MCF 10A (cell line): Measurements from ENCODE around the gene SSH2. TPM values are rescaled to one million over a fixed set of nuclear protein-coding genes. Genes with fewer than 3 reads are reported as not detected.

ENCODE experiments used
- BruUV-seq: library from RNA; stranded (reverse); fragments of 400-500 nt; replicated peaks from 2 replicates; lab custom pipeline; 2021; lab: Mats Ljungman, UMichigan
- CTCF ChIA-PET: fragments of 300-600 bp; sonication (Branson Sonifier 250); formaldehyde crosslinking; extraction: SDS; loops from one replicate; lab custom pipeline; 2021; ENCODE audit warnings: antibody characterized with exemption, inconsistent platforms; lab: Yijun Ruan, JAX
- POLR2A ChIA-PET: fragments of 300-600, 350-650 bp; sonication (Branson Sonifier 250); formaldehyde crosslinking; extraction: SDS; loops from one replicate; lab custom pipeline; 2020; ENCODE audit warnings: antibody characterized with exemption, inconsistent platforms; lab: Yijun Ruan, JAX
- DNase-seq: peaks from one replicate; pipeline ENCODE4 v3.0.0-alpha.2; 2018; ENCODE audit not compliant: unreplicated experiment
- H3K27ac Mint-ChIP-seq: one replicate; pipeline ENCODE4 v1.8.0; 2022; ENCODE audit warnings: mild to moderate bottlenecking, low read depth, mixed read lengths; ENCODE audit not compliant: unreplicated experiment
- H3K27me3 Mint-ChIP-seq: one replicate; pipeline ENCODE4 v1.8.0; 2022; ENCODE audit warnings: mixed read lengths; ENCODE audit not compliant: insufficient read depth, unreplicated experiment
- H3K36me3 Mint-ChIP-seq: one replicate; pipeline ENCODE4 v1.8.0; 2022; ENCODE audit warnings: mild to moderate bottlenecking, moderate library complexity, mixed read lengths; ENCODE audit not compliant: insufficient read depth, unreplicated experiment
- H3K4me1 Mint-ChIP-seq: one replicate; pipeline ENCODE4 v1.8.0; 2022; ENCODE audit warnings: mixed read lengths; ENCODE audit not compliant: insufficient read depth, unreplicated experiment
- H3K4me3 Mint-ChIP-seq: one replicate; pipeline ENCODE4 v1.8.0; 2022; ENCODE audit warnings: mild to moderate bottlenecking, moderate library complexity, mixed read lengths; ENCODE audit not compliant: unreplicated experiment
- H3K9me3 Mint-ChIP-seq: one replicate; pipeline ENCODE4 v1.8.0; 2022; ENCODE audit warnings: mixed read lengths; ENCODE audit not compliant: unreplicated experiment
- intact Hi-C: fragments of 100-400 bp; cut with micrococcal nuclease; formaldehyde crosslinking; loops from 2 replicates; pipeline ENCODE4 v1.14.1; 2022
- total RNA-seq: library from RNA; stranded (reverse); gene quantifications from 2 replicates; pipeline ENCODE4 v1.2.3, GENCODE V29; 2022
- TF ChIP-seq, protein P1 (sequence below): fragments of 200-600 bp; IDR thresholded peaks from one replicate; pipeline ENCODE4 v1.8.0; 2022; ENCODE audit warnings: antibody characterized with exemption, mild to moderate bottlenecking; ENCODE audit not compliant: unreplicated experiment

SSH2 gene
- total RNA-seq, 1 experiment from 2014 or later = 21.9 TPM

DNA sequence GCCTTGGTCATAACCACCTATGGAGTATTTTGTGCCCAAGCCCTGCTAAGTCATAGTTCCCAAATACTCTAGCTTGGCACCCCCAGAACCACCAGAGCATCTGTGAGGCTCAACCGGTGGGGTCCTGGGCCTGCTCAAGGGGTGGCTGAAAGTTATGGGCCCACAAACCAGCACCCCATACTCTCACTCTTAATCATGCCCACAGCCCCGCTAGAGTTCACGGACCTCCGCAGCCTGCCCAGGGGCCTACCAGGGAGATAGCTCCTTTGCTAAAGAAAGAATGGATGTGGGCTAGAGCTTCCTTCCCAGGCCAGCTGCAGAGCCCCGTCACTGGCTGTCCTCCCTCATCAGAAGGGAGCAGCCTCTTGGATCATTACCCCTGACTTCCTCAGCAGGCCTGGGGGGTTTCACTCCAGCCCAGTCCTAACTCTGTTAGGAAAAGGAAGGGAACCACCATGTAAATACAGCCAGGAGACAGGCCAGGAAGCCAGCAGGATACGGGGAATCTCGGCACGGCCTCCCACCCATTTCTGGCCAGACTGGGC lies 341.9 kb downstream of the SSH2 start:
- no TSS peak for BruUV-seq
- CTCF ChIA-PET = interaction anchor here (0.6 to 1.3 kb wide), 9 partner anchors 9 to 861 kb away, joined by 3 to 5 read pairs (median 3); no protein-coding TSS in a partner anchor
- H3K27me3 Mint-ChIP-seq = no peaks in the 10 kb centered on the region
- intact Hi-C loops = no loop called here
- H3K27ac Mint-ChIP-seq = peak overlapping the region; percentile 82
- peak overlapping the region; percentile 83 for H3K4me3 Mint-ChIP-seq
- H3K9me3 Mint-ChIP-seq = no peaks in the 10 kb centered on the region
- DNase-seq = no peak
- H3K36me3 Mint-ChIP-seq = peaks cover 17% of the 10 kb centered on the region
- TF ChIP-seq, protein P1, sequence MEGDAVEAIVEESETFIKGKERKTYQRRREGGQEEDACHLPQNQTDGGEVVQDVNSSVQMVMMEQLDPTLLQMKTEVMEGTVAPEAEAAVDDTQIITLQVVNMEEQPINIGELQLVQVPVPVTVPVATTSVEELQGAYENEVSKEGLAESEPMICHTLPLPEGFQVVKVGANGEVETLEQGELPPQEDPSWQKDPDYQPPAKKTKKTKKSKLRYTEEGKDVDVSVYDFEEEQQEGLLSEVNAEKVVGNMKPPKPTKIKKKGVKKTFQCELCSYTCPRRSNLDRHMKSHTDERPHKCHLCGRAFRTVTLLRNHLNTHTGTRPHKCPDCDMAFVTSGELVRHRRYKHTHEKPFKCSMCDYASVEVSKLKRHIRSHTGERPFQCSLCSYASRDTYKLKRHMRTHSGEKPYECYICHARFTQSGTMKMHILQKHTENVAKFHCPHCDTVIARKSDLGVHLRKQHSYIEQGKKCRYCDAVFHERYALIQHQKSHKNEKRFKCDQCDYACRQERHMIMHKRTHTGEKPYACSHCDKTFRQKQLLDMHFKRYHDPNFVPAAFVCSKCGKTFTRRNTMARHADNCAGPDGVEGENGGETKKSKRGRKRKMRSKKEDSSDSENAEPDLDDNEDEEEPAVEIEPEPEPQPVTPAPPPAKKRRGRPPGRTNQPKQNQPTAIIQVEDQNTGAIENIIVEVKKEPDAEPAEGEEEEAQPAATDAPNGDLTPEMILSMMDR = no peak
- POLR2A ChIA-PET = interaction anchor here (0.6 to 2.7 kb wide), 7 partner anchors 18 to 340 kb away, joined by 3 to 10 read pairs (median 4); no protein-coding TSS in a partner anchor
- peaks cover 36% of the 10 kb centered on the region for H3K4me1 Mint-ChIP-seq

DNA sequence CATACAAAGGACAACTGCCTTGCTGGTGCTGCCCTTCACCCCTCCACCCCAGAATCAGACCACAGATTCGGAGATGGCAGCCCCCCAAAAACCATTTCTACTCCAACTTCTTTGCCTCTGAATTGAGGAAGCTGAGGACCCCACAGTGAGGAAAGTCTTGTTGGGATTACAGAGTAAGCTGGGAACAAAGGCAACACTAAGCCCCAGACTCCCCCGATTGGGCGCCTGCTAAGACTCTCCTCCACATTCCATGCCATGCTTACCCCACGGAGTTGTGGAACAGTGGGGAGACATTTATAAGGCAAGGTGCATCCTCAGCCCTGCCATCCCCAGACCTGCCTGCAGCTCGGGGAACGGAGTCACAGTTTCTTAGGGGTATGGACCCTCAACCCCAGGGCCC lies 342.4 kb downstream of the SSH2 start:
- TF ChIP-seq, protein P1 = no peak
- Mint-ChIP-seq H3K4me3 (peak overlapping the region; percentile 83), H3K9me3 (no peaks in the 10 kb centered on the region), H3K27ac (peak overlapping the region; percentile 82), H3K27me3 (no peaks in the 10 kb centered on the region), H3K36me3 (peaks cover 17% of the 10 kb centered on the region), H3K4me1 (peaks cover 37% of the 10 kb centered on the region)
- DNase-seq = no peak
- intact Hi-C loops = no loop called here
- BruUV-seq = no TSS peak
- CTCF ChIA-PET = interaction anchor here (0.6 to 1.3 kb wide), 7 partner anchors 8 to 861 kb away, joined by 3 to 5 read pairs (median 4); no protein-coding TSS in a partner anchor
- POLR2A ChIA-PET = interaction anchor here (0.6 to 2.7 kb wide), 4 partner anchors 18 to 340 kb away, joined by 3 to 10 read pairs (median 4); no protein-coding TSS in a partner anchor

DNA sequence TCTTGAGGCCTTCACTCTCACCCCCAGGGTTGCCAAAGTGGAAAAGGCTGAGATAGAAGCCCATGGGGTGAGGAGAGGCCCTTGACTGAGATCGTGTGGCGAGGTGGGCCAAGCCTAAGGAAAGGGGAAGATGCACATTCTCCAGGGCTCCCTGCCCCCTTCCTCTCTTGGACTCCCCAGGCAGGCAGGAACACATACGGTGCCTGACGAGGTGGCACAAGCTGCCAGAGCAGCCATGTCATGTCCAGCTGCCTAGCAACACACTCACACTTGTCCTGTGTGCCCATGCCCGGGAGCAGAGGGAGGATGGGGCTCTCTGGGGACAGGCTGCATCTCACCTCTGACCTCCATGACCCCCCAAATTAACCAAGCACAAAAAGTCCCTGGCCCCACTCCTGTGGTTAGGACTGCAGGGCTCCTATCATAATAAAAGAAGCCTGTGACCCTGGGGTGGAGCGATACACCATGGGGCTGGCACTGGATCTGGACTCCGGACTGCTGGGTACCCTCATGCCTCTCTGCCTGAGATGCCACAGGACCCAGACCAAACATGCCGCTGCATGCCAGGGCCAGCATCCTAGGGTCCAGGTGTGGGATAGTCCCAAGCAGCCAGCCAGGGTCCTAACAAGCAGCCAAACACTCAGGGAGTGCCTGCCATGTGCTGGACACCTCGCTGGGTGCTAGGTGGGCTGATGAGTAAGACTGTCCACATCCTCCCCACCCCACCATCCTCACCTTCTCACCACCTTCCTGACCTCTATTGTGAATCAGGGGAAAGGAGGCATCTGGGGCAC lies 343.2 kb downstream of the SSH2 start:
- CTCF ChIA-PET = interaction anchor here (0.6 to 1.6 kb wide), 8 partner anchors 12 to 387 kb away, joined by 3 to 8 read pairs (median 4); no protein-coding TSS in a partner anchor
- POLR2A ChIA-PET = interaction anchor here (0.6 to 2.7 kb wide), 7 partner anchors 17 to 882 kb away, joined by 3 to 10 read pairs (median 3); partner anchors contain the start of gene TAOK1
- Mint-ChIP-seq H3K27me3 (no peaks in the 10 kb centered on the region), H3K27ac (peak overlapping the region; percentile 16), H3K4me1 (peaks cover 43% of the 10 kb centered on the region), H3K36me3 (peaks cover 17% of the 10 kb centered on the region), H3K4me3 (peak overlapping the region; percentile 83), H3K9me3 (no peaks in the 10 kb centered on the region)
- TF ChIP-seq, protein P1 = no peak
- intact Hi-C loops = no loop called here
- DNase-seq = no peak
- BruUV-seq = no TSS peak
